Stomach smooth muscle (tissue), 2 donors: Measurements from ENCODE around the gene FZD10.

Experiments
- H3K27ac ChIP-seq: one replicate; pipeline ENCODE4 v1.7.0; 2013; ENCODE audit warnings: mild to moderate bottlenecking, low read length, inconsistent platforms
- H3K27me3 ChIP-seq, 2 donors: one replicate each; pipeline ENCODE4 v1.7.0; 2013; ENCODE audit warnings: low read length in 2 of 2; ENCODE audit not compliant: insufficient read depth in 2 of 2, control insufficient read depth in 1 of 2
- H3K36me3 ChIP-seq, 2 donors: one replicate each; pipeline ENCODE4 v1.7.0; 2013; ENCODE audit warnings: low read length in 2 of 2; ENCODE audit not compliant: control insufficient read depth in 2 of 2, insufficient read depth in 2 of 2
- H3K4me1 ChIP-seq: one replicate; pipeline ENCODE4 v1.7.0; 2013; ENCODE audit warnings: low read length; ENCODE audit not compliant: control insufficient read depth, insufficient read depth
- H3K4me3 ChIP-seq, 2 donors: one replicate each; pipeline ENCODE4 v1.7.0; 2013; ENCODE audit warnings: low read length in 2 of 2
- H3K9ac ChIP-seq, 2 donors: one replicate each; pipeline ENCODE4 v1.7.0; 2013; ENCODE audit warnings: low read length in 2 of 2, mild to moderate bottlenecking in 1 of 2
- H3K9me3 ChIP-seq, 2 donors: one replicate each; pipeline ENCODE4 v1.7.0; 2013; ENCODE audit warnings: low read length in 2 of 2; ENCODE audit not compliant: control insufficient read depth in 2 of 2
- donor health status: healthy.
- donor health status: Pancreatic carcinoma.

Gene FZD10

GRCh38 chr12:130132831-130133511, 29.3 kb upstream of the FZD10 start:
- H3K36me3 ChIP-seq, result no peaks in the 10 kb centered on the region
- peaks cover 4 to 6% of the 10 kb centered on the region in 2 donors for H3K9me3 ChIP-seq
- H3K4me3 ChIP-seq, result no peak overlapping the region
- no peak overlapping the region for H3K27ac ChIP-seq
- H3K9ac ChIP-seq, result no peak overlapping the region
- no peaks in the 10 kb centered on the region for H3K4me1 ChIP-seq
- H3K27me3 ChIP-seq, result peaks cover 6 to 13% of the 10 kb centered on the region in 2 donors

GRCh38 chr12:130133851-130134562, 28.3 kb upstream of the FZD10 start:
- H3K36me3 ChIP-seq, result no peaks in the 10 kb centered on the region
- no peak overlapping the region for H3K9ac ChIP-seq
- no peaks in the 10 kb centered on the region for H3K4me1 ChIP-seq
- H3K4me3 ChIP-seq, result no peak overlapping the region
- no peak overlapping the region for H3K27ac ChIP-seq
- peaks cover 6 to 13% of the 10 kb centered on the region in 2 donors for H3K27me3 ChIP-seq
- peaks cover 3 to 4% of the 10 kb centered on the region in 2 donors for H3K9me3 ChIP-seq

GRCh38 chr12:130134563-130134915, 27.7 kb upstream of the FZD10 start:
- no peaks in the 10 kb centered on the region for H3K36me3 ChIP-seq
- H3K4me3 ChIP-seq, result no peak overlapping the region
- H3K9me3 ChIP-seq, result peaks cover 0 to 4% of the 10 kb centered on the region in 2 donors
- H3K27me3 ChIP-seq, result peaks cover 6 to 13% of the 10 kb centered on the region in 2 donors
- H3K4me1 ChIP-seq, result no peaks in the 10 kb centered on the region
- no peak overlapping the region for H3K9ac ChIP-seq
- no peak overlapping the region for H3K27ac ChIP-seq

GRCh38 chr12:130136509-130137039, 25.7 kb upstream of the FZD10 start:
- H3K4me3 ChIP-seq, result no peak overlapping the region
- peaks cover 0 to 4% of the 10 kb centered on the region in 2 donors for H3K9me3 ChIP-seq
- no peaks in the 10 kb centered on the region for H3K36me3 ChIP-seq
- H3K9ac ChIP-seq, result no peak overlapping the region
- peaks cover 6 to 11% of the 10 kb centered on the region in 2 donors for H3K27me3 ChIP-seq
- H3K27ac ChIP-seq, result no peak overlapping the region
- no peaks in the 10 kb centered on the region for H3K4me1 ChIP-seq

- Histone ChIP-seq H3K4me1 (no peaks in the 10 kb centered on the region), H3K27ac (no peak overlapping the region), H3K9ac (no peak overlapping the region), H3K9me3 (peaks cover 0 to 4% of the 10 kb centered on the region in 2 donors), H3K36me3 (no peaks in the 10 kb centered on the region), H3K4me3 (no peak overlapping the region), H3K27me3 (peaks cover 6 to 7% of the 10 kb centered on the region in 2 donors)
Observed at GRCh38 chr12:130137040-130138018, 24.9 kb upstream of the FZD10 start.

- H3K9ac ChIP-seq, result no peak overlapping the region
- H3K36me3 ChIP-seq, result no peaks in the 10 kb centered on the region
- no peak overlapping the region for H3K27ac ChIP-seq
- H3K4me1 ChIP-seq, result no peaks in the 10 kb centered on the region
- peaks cover 2 to 3% of the 10 kb centered on the region in 2 donors for H3K27me3 ChIP-seq
- H3K4me3 ChIP-seq, result no peak overlapping the region
- H3K9me3 ChIP-seq, result peaks cover 0 to 4% of the 10 kb centered on the region in 2 donors
Observed at GRCh38 chr12:130138478-130138877, 23.8 kb upstream of the FZD10 start.

GRCh38 chr12:130139567-130140421, 22.5 kb upstream of the FZD10 start:
- Histone ChIP-seq H3K36me3 (no peaks in the 10 kb centered on the region), H3K27ac (no peak overlapping the region), H3K27me3 (no peaks in the 10 kb centered on the region), H3K9me3 (peaks cover 0 to 4% of the 10 kb centered on the region in 2 donors), H3K4me1 (no peaks in the 10 kb centered on the region), H3K9ac (no peak overlapping the region), H3K4me3 (no peak overlapping the region)

- Histone ChIP-seq H3K27me3 (no peaks in the 10 kb centered on the region), H3K4me3 (no peak overlapping the region), H3K4me1 (no peaks in the 10 kb centered on the region), H3K9ac (no peak overlapping the region), H3K9me3 (no peaks in the 10 kb centered on the region), H3K27ac (no peak overlapping the region), H3K36me3 (no peaks in the 10 kb centered on the region)
Observed at GRCh38 chr12:130141105-130141504, 21.2 kb upstream of the FZD10 start.

- Histone ChIP-seq H3K36me3 (no peaks in the 10 kb centered on the region), H3K4me3 (no peak overlapping the region), H3K27ac (no peak overlapping the region), H3K9ac (no peak overlapping the region), H3K4me1 (no peaks in the 10 kb centered on the region), H3K27me3 (no peaks in the 10 kb centered on the region), H3K9me3 (no peaks in the 10 kb centered on the region)
Observed at GRCh38 chr12:130141901-130142683, 20.2 kb upstream of the FZD10 start.
